Neutrophil (primary cell): ENCODE results near the gene SFPQ.

Experiments used
- H3K27ac ChIP-seq: fragments of 200-600 bp; sonication (generic); 2 replicates; pipeline ENCODE4 v1.5.1; 2016; ENCODE audit warnings: mild to moderate bottlenecking, moderate library complexity
- H3K27me3 ChIP-seq: fragments of 200-600 bp; sonication (generic); 2 replicates; pipeline ENCODE4 v1.6.0; 2016; ENCODE audit warnings: mild to moderate bottlenecking
- H3K36me3 ChIP-seq: fragments of 200-600 bp; sonication (generic); 2 replicates; pipeline ENCODE4 v1.5.1; 2017
- H3K4me1 ChIP-seq, 2 experiments: fragments of 200-600 bp in 1 of 2; sonication (generic) in 1 of 2; 1 replicate in 1 of 2; 2 replicates in 1 of 2; pipeline versions ENCODE4 v1.5.1 to v1.6.1; 2013 to 2016; ENCODE audit warnings: low read depth in 1 of 2, low read length in 1 of 2, mild to moderate bottlenecking in 1 of 2, moderate library complexity in 1 of 2; ENCODE audit not compliant: control insufficient read depth in 1 of 2, insufficient read depth in 1 of 2
- H3K4me3 ChIP-seq, 2 experiments: fragments of 200-600 bp in 1 of 2; sonication (generic) in 1 of 2; 1 replicate in 1 of 2; 2 replicates in 1 of 2; pipeline ENCODE4 v1.5.1; 2013 to 2016; ENCODE audit warnings: low read depth in 1 of 2, low read length in 1 of 2, mild to moderate bottlenecking in 1 of 2, moderate library complexity in 1 of 2
- H3K9me3 ChIP-seq: fragments of 200-600 bp; sonication (generic); 2 replicates; pipeline ENCODE4 v1.5.1; 2016
- CTCF ChIP-seq: fragments of 200-600 bp; sonication (generic); IDR thresholded peaks from 2 replicates; pipeline ENCODE4 v1.5.1; 2016; ENCODE audit warnings: antibody characterized with exemption

The SFPQ gene

GRCh38 chr1:35191429-35192055 lies 1.4 kb downstream of the SFPQ start:
- Histone ChIP-seq H3K27me3 (no peaks in the 10 kb centered on the region), H3K4me1 (peaks cover 23 to 29% of the 10 kb centered on the region in 2 experiments), H3K4me3 (peak overlapping the region; percentile 89 to 96), H3K27ac (peak overlapping the region; percentile 96), H3K9me3 (no peaks in the 10 kb centered on the region), H3K36me3 (peaks cover 43% of the 10 kb centered on the region)
- TF ChIP-seq CTCF, result no peak

- Histone ChIP-seq H3K27ac (peak overlapping the region; percentile 96), H3K4me1 (peaks cover 23 to 29% of the 10 kb centered on the region in 2 experiments), H3K9me3 (no peaks in the 10 kb centered on the region), H3K36me3 (peaks cover 51% of the 10 kb centered on the region), H3K4me3 (peak overlapping the region; percentile 89 to 96), H3K27me3 (no peaks in the 10 kb centered on the region)
- TF ChIP-seq CTCF, result no peak
These were observed 2.2 kb downstream of the SFPQ start for GRCh38 chr1:35190784-35191183.

- no peak overlapping the region for H3K27ac ChIP-seq
- TF ChIP-seq CTCF, result no peak
- peaks cover 21 to 28% of the 10 kb centered on the region in 2 experiments for H3K4me1 ChIP-seq
- peaks cover 71% of the 10 kb centered on the region for H3K36me3 ChIP-seq
- H3K9me3 ChIP-seq, result no peaks in the 10 kb centered on the region
- no peak overlapping the region for H3K4me3 ChIP-seq
- no peaks in the 10 kb centered on the region for H3K27me3 ChIP-seq
These were observed 4.2 kb downstream of the SFPQ start for GRCh38 chr1:35188578-35189392.

GRCh38 chr1:35187816-35188342 lies 5.1 kb downstream of the SFPQ start:
- Histone ChIP-seq H3K4me1 (peaks cover 16 to 21% of the 10 kb centered on the region in 2 experiments), H3K27me3 (no peaks in the 10 kb centered on the region), H3K36me3 (peaks cover 80% of the 10 kb centered on the region), H3K9me3 (no peaks in the 10 kb centered on the region), H3K4me3 (no peak overlapping the region), H3K27ac (no peak overlapping the region)
- TF ChIP-seq CTCF, result no peak

- no peaks in the 10 kb centered on the region for H3K27me3 ChIP-seq
- TF ChIP-seq CTCF, result no peak
- H3K4me3 ChIP-seq, result no peak overlapping the region
- no peak overlapping the region for H3K27ac ChIP-seq
- no peaks in the 10 kb centered on the region for H3K9me3 ChIP-seq
- peaks cover 96% of the 10 kb centered on the region for H3K36me3 ChIP-seq
- H3K4me1 ChIP-seq, result peaks cover 13 to 16% of the 10 kb centered on the region in 2 experiments
These were observed 6.7 kb downstream of the SFPQ start for GRCh38 chr1:35186239-35186638.
